Liver (tissue), 3 donors: ENCODE results near the gene PTPN18.

ENCODE experiments used
- CTCF ChIP-seq: fragments of 150-350 bp; IDR thresholded peaks from 2 replicates; pipeline ENCODE4 v1.5.1; 2017; ENCODE audit warnings: improper control_type of control experiment, low read depth, low read length; ENCODE audit not compliant: missing input control
- GABPA ChIP-seq, 2 donors: IDR thresholded peaks in 1 of 2; conservative IDR thresholded peaks in 1 of 2; 2 replicates each; pipeline ENCODE4 v1.6.1; 2016; ENCODE audit warnings: antibody characterized with exemption in 2 of 2, mild to moderate bottlenecking in 1 of 2, moderate library complexity in 1 of 2
- HNF4A ChIP-seq, 2 donors: conservative IDR thresholded peaks; 2 replicates each; pipeline ENCODE4 v1.6.1; 2016; ENCODE audit warnings: antibody characterized with exemption in 2 of 2, mild to moderate bottlenecking in 2 of 2
- HNF4G ChIP-seq: IDR thresholded peaks from 2 replicates; pipeline ENCODE4 v1.6.1; 2016; ENCODE audit warnings: antibody characterized with exemption
- JUND ChIP-seq, 2 donors: IDR thresholded peaks; 2 replicates each; pipeline ENCODE4 v1.6.1; 2016; ENCODE audit warnings: antibody characterized with exemption in 2 of 2
- MAX ChIP-seq: IDR thresholded peaks from 2 replicates; pipeline ENCODE4 v1.6.1; 2016; ENCODE audit warnings: antibody characterized with exemption
- RAD21 ChIP-seq, 2 donors: IDR thresholded peaks; 2 replicates each; pipeline ENCODE4 v1.6.1; 2016; ENCODE audit warnings: antibody characterized with exemption in 2 of 2, mild to moderate bottlenecking in 2 of 2
- REST ChIP-seq: IDR thresholded peaks from 2 replicates; pipeline ENCODE4 v1.6.1; 2016; ENCODE audit warnings: antibody characterized with exemption, mild to moderate bottlenecking
- RXRA ChIP-seq, 2 donors: IDR thresholded peaks; 2 replicates each; pipeline ENCODE4 v1.6.1; 2017 to 2018; ENCODE audit warnings: antibody characterized with exemption in 2 of 2, mild to moderate bottlenecking in 1 of 2
- SP1 ChIP-seq: IDR thresholded peaks from 2 replicates; pipeline ENCODE4 v1.6.1; 2018; ENCODE audit warnings: antibody characterized with exemption, mild to moderate bottlenecking
- TAF1 ChIP-seq: conservative IDR thresholded peaks from 2 replicates; pipeline ENCODE4 v1.6.1; 2016; ENCODE audit warnings: antibody characterized with exemption, mild to moderate bottlenecking
- ZBTB33 ChIP-seq: IDR thresholded peaks from 2 replicates; pipeline ENCODE4 v1.6.1; 2016; ENCODE audit warnings: antibody characterized with exemption
- TF ChIP-seq, protein P1 (sequence below): IDR thresholded peaks from 2 replicates; pipeline ENCODE4 v1.6.1; 2016; ENCODE audit warnings: antibody characterized with exemption
- donor health status: healthy.
- donor health status: healthy.

DNA sequence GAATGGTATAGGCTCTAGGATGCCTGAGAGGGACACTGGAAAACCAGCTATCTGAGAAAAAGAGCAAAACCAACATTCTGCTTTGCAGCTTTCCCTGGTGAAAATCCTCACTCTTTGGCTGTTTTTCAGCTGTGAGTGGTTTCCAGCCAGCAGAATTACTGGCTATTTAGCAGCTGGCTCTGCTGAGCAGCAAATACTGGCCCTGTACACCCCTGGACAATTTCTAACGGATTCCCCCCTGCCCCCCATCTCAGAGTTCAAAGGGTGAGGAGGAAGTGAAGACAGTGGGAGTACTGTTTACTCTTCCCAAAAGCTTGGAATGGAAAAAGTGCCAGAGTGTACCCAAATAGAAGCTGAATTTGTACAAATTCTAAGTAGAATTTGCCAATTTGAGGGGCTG lies 39.3 kb upstream of the PTPN18 start:
- TF ChIP-seq CTCF (no peak), TAF1 (no peak), MAX (no peak), RAD21 (IDR thresholded peaks at IDR 0.05) (no peak), SP1 (no peak), ZBTB33 (no peak), REST (no peak), RXRA (IDR thresholded peaks at IDR 0.05) (no peak), GABPA (IDR thresholded peaks at IDR 0.05 in 1 of 2, conservative IDR thresholded peaks at IDR 0.05 in 1 of 2) (no peak), HNF4A (conservative IDR thresholded peaks at IDR 0.05) (no peak), JUND (IDR thresholded peaks at IDR 0.05) (no peak), HNF4G (no peak)
- TF ChIP-seq, protein P1, sequence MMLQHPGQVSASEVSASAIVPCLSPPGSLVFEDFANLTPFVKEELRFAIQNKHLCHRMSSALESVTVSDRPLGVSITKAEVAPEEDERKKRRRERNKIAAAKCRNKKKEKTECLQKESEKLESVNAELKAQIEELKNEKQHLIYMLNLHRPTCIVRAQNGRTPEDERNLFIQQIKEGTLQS = no peak
